Subcutaneous abdominal adipose tissue (tissue), 5 donors: ENCODE results near the gene TIGD2.
"Not testable (repeated sequence)": the region's sequence is repeated elsewhere in the genome, so short reads cannot be mapped to it uniquely, and the experiment has no call there.

Experiments
- H3K27ac ChIP-seq: one replicate; pipeline ENCODE4 v1.7.0; 2013; ENCODE audit warnings: low read depth, mild to moderate bottlenecking, inconsistent platforms, low read length, moderate library complexity
- H3K27me3 ChIP-seq, 5 donors: one replicate each; pipeline ENCODE4 v1.7.0; 2013; ENCODE audit warnings: low read length in 5 of 5, inconsistent platforms in 1 of 5; ENCODE audit not compliant: control insufficient read depth in 5 of 5, insufficient read depth in 4 of 5
- H3K36me3 ChIP-seq, 5 donors: one replicate each; pipeline ENCODE4 v1.7.0; 2013; ENCODE audit warnings: low read length in 5 of 5; ENCODE audit not compliant: control insufficient read depth in 5 of 5, insufficient read depth in 5 of 5
- H3K4me1 ChIP-seq, 5 donors: one replicate each; pipeline ENCODE4 v1.7.0; 2013; ENCODE audit warnings: low read length in 5 of 5, mild to moderate bottlenecking in 3 of 5, moderate library complexity in 1 of 5; ENCODE audit not compliant: control insufficient read depth in 5 of 5, insufficient read depth in 5 of 5
- H3K4me3 ChIP-seq, 5 donors: one replicate each; pipeline ENCODE4 v1.7.0; 2013; ENCODE audit warnings: low read length in 5 of 5, low read depth in 1 of 5
- H3K9ac ChIP-seq, 5 donors: one replicate each; pipeline ENCODE4 v1.7.0; 2013; ENCODE audit warnings: low read length in 5 of 5, mild to moderate bottlenecking in 4 of 5, moderate library complexity in 3 of 5
- H3K9me3 ChIP-seq, 5 donors: one replicate each; pipeline ENCODE4 v1.7.0; 2013; ENCODE audit warnings: low read length in 5 of 5; ENCODE audit not compliant: control insufficient read depth in 5 of 5
- donor health status: healthy.
- donor health status: healthy.
- donor health status: healthy.
- donor health status: healthy.
- donor health status: healthy.

TIGD2 gene

DNA sequence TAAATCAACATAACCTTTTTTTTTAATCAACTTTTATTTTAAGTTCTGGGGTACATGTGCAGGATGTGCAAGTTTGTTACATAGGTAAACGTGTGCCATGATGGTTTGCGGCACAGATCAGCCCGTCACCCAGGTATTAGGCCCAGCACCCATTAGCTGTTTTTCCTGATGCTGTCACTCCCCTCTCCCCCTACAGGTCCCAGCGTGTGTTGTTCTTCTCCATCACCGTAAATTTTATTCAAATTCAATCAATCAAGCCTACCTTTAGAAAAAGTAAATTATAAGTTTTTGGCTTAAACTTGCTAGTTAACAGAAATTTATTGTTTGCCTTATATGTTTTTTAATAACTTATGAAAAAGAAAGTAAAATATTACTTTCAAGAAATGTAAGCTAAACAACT, 25.9 kb downstream of the TIGD2 start:
- no peak overlapping the region for H3K4me3 ChIP-seq
- peaks cover 0 to 6% (median 5%) of the 10 kb centered on the region in 5 donors for H3K4me1 ChIP-seq
- no peak overlapping the region for H3K9ac ChIP-seq
- H3K27ac ChIP-seq: no peak overlapping the region
- H3K27me3 ChIP-seq: no peaks in the 10 kb centered on the region
- H3K9me3 ChIP-seq: no peaks in the 10 kb centered on the region
- H3K36me3 ChIP-seq: no peaks in the 10 kb centered on the region

DNA sequence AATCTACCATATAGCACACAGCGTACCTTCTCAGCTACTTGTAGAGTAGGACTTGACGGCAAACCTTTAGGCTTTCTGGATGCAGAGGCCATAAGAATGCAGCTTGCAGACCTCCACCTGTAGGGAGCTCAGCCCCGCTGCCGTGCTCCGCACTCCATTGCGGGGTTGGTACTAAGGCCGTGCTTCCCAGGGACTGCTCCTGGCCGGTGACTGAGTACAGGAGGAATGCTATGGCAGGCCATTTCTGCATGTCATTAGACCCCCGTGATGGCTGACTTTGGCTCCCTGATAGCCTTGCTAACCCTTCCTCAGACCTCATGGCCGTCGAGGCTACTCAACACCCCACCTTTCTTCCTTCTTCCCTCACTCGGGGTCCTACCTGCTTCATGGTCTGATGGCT, 26.4 kb downstream of the TIGD2 start:
- H3K27ac ChIP-seq: no peak overlapping the region
- no peak overlapping the region for H3K4me3 ChIP-seq
- H3K36me3 ChIP-seq: no peaks in the 10 kb centered on the region
- H3K4me1 ChIP-seq: peaks cover 0 to 6% (median 5%) of the 10 kb centered on the region in 5 donors
- no peak overlapping the region for H3K9ac ChIP-seq
- no peaks in the 10 kb centered on the region for H3K27me3 ChIP-seq
- no peaks in the 10 kb centered on the region for H3K9me3 ChIP-seq

DNA sequence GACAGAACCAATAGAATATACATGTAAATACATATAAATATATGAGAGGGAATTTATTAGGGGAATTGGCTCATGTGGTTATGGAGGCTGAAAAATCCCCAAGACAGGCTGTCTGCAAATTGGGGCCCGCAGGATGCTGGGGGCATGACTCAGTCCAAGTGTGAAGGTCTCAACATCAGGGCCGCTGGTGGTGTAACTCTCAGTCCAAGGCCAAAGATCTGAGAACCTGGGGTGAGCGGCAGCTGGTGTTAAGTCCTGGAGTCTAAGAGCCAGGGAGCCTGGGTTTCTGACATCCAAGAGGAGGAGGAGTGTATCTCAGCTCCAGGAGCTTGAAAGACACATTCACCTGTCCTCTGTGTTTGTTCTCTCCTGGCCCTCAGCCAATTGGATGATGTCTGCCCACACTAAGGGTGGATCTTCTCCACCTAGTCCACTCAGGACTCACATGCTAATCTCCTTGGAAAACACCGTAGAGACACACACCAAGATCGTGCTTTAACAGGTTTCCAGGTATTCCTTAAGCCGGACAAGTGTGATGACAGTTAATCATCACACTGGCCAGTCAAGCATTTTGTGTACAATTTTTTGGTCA, 28.9 kb downstream of the TIGD2 start:
- Histone ChIP-seq H3K9ac (no peak overlapping the region), H3K27ac (no peak overlapping the region), H3K4me3 (no peak overlapping the region), H3K4me1 (peaks cover 0 to 3% (median 0%) of the 10 kb centered on the region in 5 donors), H3K9me3 (no peaks in the 10 kb centered on the region), H3K27me3 (no peaks in the 10 kb centered on the region), H3K36me3 (no peaks in the 10 kb centered on the region)

DNA sequence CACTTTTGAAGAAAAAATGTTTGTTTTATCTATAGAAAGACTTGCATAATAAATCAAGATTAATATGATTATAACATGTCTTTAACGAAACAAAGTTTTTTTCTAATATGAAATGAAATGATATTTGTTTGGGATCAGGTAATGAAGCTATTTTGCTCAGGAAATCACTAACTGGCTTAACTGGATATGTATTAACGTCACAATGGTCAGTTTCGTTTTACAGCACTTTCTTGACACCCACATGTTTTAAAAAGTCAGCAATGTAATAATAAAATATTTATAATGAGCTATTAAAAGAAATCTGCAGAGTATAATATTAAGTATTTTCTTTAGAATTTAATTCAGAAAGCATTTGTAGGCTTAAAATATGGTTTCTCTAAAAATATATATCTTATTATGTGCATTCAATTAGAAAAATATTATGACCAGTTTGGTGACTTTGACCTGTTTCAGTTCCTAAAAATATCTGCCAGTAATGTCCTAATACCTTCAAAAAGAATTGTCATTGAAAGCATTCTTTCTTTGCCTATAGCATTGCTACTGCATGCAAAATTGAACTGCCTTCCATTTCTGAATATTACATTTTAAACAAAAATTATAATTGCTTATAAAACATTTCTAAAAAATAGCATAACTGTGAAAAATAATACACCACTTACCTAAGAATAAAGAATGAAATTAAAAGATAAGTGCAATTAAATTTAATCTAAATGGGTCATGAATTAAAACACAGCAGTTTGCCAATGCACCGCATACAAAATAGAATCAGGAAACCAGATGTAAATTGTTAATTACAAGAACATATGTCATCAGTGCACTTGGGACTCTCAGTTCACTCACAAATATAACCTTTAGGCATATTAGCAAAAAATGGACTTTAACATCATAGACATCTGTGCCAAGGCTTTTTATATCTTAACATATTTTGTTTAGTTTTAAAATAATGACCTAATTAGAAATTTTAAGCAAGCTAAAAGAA, 31.6 kb downstream of the TIGD2 start:
- Histone ChIP-seq H3K36me3 (no peaks in the 10 kb centered on the region), H3K27ac (no peak overlapping the region), H3K27me3 (no peaks in the 10 kb centered on the region), H3K4me1 (peaks cover 0 to 3% (median 0%) of the 10 kb centered on the region in 5 donors), H3K9me3 (no peaks in the 10 kb centered on the region), H3K4me3 (no peak overlapping the region), H3K9ac (no peak overlapping the region)

DNA sequence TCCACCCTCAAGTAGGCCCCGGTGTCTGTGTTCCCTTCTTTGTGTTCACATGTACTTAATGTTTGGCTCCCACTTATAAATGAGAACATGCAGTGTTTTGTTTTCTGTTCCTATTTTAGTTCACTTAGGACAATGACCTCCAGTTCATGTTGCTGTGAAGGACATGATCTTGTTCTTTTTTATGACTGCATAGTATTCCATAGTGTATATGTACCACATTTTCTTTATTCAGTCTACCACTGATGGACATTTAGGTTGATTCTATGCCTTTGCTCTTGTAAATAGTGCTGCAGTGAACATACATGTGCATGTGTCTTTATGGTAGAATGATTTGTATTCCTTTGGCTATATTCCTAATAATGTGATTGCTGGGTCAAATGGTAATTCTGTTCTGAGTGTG, 33.3 kb downstream of the TIGD2 start:
- H3K4me3 ChIP-seq, H3K4me1 ChIP-seq, H3K36me3 ChIP-seq, H3K27me3 ChIP-seq, H3K9ac ChIP-seq, H3K27ac ChIP-seq, H3K9me3 ChIP-seq: not testable (repeated sequence)

DNA sequence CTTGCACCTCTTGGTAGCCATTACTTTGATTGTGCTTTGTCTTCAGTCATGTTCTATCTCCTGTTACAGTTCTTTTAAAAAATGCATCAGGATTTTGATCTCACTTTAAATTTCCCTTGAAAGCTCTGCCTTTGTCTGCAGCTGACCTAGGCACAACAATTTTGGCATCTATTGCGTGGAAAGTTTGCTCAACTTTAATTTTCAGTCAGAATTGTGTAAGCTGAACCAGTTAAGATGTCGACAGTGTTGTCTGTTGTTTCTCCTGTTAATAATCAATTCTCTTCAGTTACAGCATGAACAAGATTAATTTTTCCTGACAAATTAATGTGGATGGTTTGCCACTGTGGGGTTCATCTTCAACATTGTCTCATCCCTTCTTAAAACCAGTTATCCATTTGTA, 34.9 kb downstream of the TIGD2 start:
- no peaks in the 10 kb centered on the region for H3K27me3 ChIP-seq
- H3K27ac ChIP-seq: no peak overlapping the region
- H3K4me3 ChIP-seq: no peak overlapping the region
- no peaks in the 10 kb centered on the region for H3K36me3 ChIP-seq
- no peaks in the 10 kb centered on the region for H3K9me3 ChIP-seq
- H3K9ac ChIP-seq: no peak overlapping the region
- H3K4me1 ChIP-seq: peaks cover 0 to 3% (median 0%) of the 10 kb centered on the region in 5 donors

DNA sequence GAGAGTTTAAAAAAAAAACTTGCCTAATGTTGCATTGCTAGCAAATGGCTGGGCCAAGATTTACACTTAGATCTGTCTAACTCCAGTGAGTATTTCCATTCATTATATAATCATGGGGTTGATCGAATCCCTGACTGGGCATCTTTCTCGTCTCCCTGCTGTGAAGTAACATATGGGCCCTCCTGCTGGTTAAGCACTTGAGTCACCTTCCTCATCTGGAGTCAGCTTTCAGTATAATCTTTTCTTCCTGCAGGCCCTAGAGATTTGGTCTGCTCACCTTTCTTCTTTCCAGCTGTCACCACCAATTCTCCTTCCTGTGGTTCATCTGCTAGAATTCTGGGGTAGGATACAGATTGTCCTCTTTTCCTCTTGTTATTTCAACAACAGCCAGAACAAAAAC, 41.6 kb downstream of the TIGD2 start:
- H3K9ac ChIP-seq: no peak overlapping the region
- no peaks in the 10 kb centered on the region for H3K36me3 ChIP-seq
- no peaks in the 10 kb centered on the region for H3K9me3 ChIP-seq
- H3K27me3 ChIP-seq: no peaks in the 10 kb centered on the region
- no peaks in the 10 kb centered on the region for H3K4me1 ChIP-seq
- no peak overlapping the region for H3K27ac ChIP-seq
- H3K4me3 ChIP-seq: no peak overlapping the region

DNA sequence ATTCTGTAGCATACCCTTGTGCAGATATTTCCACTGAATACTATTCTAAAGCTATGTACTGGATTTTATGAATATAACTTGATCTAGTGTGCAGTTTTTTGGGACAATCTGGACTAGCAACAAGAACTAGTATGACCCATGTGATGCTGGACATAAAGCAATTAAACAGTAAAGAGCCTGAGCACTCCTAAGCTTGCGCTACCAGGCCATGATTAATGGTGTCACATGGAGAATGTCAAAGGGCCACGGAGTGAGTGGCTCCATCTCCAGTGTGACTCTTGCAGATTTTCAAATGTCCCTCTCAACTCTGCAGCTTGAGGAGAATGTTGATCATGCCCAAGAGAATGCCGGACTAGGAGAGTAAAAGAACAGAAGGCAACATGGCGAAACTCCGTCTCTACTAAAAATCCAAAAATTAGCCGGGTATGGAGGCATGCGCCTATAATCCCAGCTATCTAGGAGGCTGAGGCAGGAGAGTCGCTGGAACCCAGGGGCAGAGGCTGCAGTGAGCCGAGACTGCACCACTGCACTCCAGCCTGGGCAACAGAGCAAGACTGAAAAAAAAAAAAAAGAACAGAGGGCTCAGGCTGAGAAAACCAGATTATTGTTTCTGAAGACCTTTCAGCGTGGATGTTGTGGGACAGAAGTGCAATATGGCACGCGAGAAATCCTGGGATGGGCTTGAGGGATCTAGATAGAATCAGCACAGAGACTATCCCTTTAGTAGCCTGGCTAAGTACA, 45.0 kb downstream of the TIGD2 start:
- Histone ChIP-seq H3K27me3 (no peaks in the 10 kb centered on the region), H3K4me1 (peaks cover 0 to 3% (median 0%) of the 10 kb centered on the region in 5 donors), H3K36me3 (no peaks in the 10 kb centered on the region), H3K9me3 (no peaks in the 10 kb centered on the region), H3K4me3 (no peak overlapping the region), H3K27ac (no peak overlapping the region), H3K9ac (no peak overlapping the region)

DNA sequence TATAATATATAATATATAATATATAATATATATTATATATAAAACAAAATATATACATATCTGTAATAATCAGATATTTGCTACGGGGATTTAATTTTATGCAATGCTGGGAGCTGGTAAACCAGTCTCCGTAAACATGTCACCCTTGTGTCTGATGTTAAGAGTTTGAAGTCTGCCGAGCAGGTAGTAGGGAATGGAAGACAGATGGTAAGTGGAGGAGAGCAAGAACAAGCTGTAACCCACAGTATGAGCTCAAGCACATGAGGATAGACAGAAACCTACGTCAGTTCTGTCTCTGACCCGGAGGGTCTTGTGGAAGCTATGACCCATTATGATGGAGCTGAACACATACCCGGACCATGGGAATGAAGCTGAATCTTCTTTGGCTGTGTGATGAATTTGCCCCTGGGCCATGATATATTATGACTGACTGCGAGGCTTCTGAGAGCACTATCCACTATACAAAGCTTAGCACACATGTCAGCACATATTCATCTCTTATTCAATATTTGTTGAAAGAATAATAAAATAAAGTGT, 46.2 kb downstream of the TIGD2 start:
- H3K9me3 ChIP-seq: no peaks in the 10 kb centered on the region
- no peak overlapping the region for H3K9ac ChIP-seq
- no peak overlapping the region for H3K4me3 ChIP-seq
- H3K36me3 ChIP-seq: no peaks in the 10 kb centered on the region
- peaks cover 0 to 3% (median 0%) of the 10 kb centered on the region in 5 donors for H3K4me1 ChIP-seq
- no peak overlapping the region for H3K27ac ChIP-seq
- H3K27me3 ChIP-seq: no peaks in the 10 kb centered on the region
